ENCODE data around the gene EN1. TPM values are rescaled to one million over a fixed set of nuclear protein-coding genes. Genes with fewer than 3 reads are reported as not detected.

The EN1 gene
- total RNA-seq, 1 experiment from 2014 or later, result not detected

GRCh38 chr2:118805064-118805690 is 42.3 kb downstream of the EN1 start:
- TF ChIP-seq EGR1 (IDR thresholded peaks at IDR 0.05; ENCODE audit: low read depth), result no peak
- TF ChIP-seq, protein P1, sequence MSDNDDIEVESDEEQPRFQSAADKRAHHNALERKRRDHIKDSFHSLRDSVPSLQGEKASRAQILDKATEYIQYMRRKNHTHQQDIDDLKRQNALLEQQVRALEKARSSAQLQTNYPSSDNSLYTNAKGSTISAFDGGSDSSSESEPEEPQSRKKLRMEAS (IDR thresholded peaks at IDR 0.05), result no peak
- no peak for ATAC-seq
- BruUV-seq (replicated peaks), result no TSS peak
- ChIA-PET POLR2A (no interaction called here), RAD21 (ENCODE audit: low non-redundant PET in 1 of 2, low total read pairs in 2 of 2, uncharacterized antibody in 2 of 2, unreplicated experiment in 2 of 2) (no interaction called here), CTCF (no interaction called here)
- intact Hi-C loops (cut with micrococcal nuclease), result no loop called here
- no peak overlapping the region for H3K27ac ChIP-seq (ENCODE audit: low read depth, low read length)
- H3K27me3 ChIP-seq (ENCODE audit: insufficient read depth, low read length), result peaks cover 2% of the 10 kb centered on the region; the same call in 1 of the 2 replicates
- no peak overlapping the region for H3K4me2 ChIP-seq (ENCODE audit: low read length)
- no peak overlapping the region for H3K4me3 ChIP-seq (replicated peaks in 1 of 2; ENCODE audit: low read depth in 1 of 2, low read length in 2 of 2)
- no peaks in the 10 kb centered on the region for H3K79me2 ChIP-seq (ENCODE audit: insufficient read depth, low read length)
- no peaks in the 10 kb centered on the region for H3K9me3 ChIP-seq (ENCODE audit: control insufficient read depth in 1 of 2, insufficient read depth in 1 of 2, low read depth in 1 of 2, low read length in 2 of 2)
- DNase-seq (ENCODE audit: low read depth, low spot score), result no peak
- no peak overlapping the region for H3K9ac ChIP-seq (ENCODE audit: low read length)
- H3K9me2 ChIP-seq (ENCODE audit: insufficient read depth), result no peaks in the 10 kb centered on the region
- H2AFZ ChIP-seq (ENCODE audit: low read depth, low read length, poor library complexity, severe bottlenecking), result no peak overlapping the region
- no peaks in the 10 kb centered on the region for H4K20me1 ChIP-seq (ENCODE audit: insufficient read depth)
- H3K4me1 ChIP-seq (ENCODE audit: control insufficient read depth in 1 of 2, insufficient read depth in 2 of 2, low read length in 2 of 2), result no peaks in the 10 kb centered on the region
- no peaks in the 10 kb centered on the region for H3K36me3 ChIP-seq (ENCODE audit: control insufficient read depth in 1 of 2, insufficient read depth in 2 of 2, low read length in 2 of 2)

DNA sequence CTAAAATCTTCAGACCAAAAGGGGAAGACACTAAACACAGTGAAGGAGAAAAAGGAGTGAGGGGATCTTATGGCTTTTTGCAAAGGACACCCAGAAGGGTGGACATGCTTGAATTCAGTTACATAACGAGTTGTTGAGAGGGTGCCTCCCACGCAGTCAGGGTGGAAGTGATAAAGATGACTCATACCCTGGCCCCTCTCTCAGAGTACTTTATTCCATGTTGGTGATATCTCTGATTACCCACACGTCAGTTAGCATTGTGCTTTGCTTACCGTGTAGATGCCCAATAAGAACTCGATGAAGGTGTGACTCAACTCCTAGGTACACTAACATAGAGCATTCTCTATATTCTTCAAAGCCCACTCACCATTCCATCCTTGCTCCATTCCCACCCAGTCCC is 44.4 kb downstream of the EN1 start:
- CTCF ChIA-PET, result no interaction called here
- POLR2A ChIA-PET, result no interaction called here

More for the DNA sequence above, 44.4 kb downstream of the EN1 start:
- TF ChIP-seq ZNF274 (IDR thresholded peaks at IDR 0.05; ENCODE audit: low read depth, low read length) (no peak), YY1 (IDR thresholded peaks at IDR 0.05; ENCODE audit: extremely low read depth, insufficient replicate concordance, low read depth, low read length) (no peak), CBX3 (IDR thresholded peaks at IDR 0.05; ENCODE audit: low read depth) (no peak), ELF1 (IDR thresholded peaks at IDR 0.05; ENCODE audit: borderline replicate concordance, low read depth) (no peak), SRF (IDR thresholded peaks at IDR 0.05; ENCODE audit: low read depth) (no peak), EGR1 (IDR thresholded peaks at IDR 0.05; ENCODE audit: low read depth) (no peak), FOSL1 (IDR thresholded peaks at IDR 0.05; ENCODE audit: low read depth) (no peak), POLR2A (IDR thresholded peaks at IDR 0.05; ENCODE audit: borderline replicate concordance, extremely low read depth, insufficient read depth, insufficient read length) (no peak), ZFX (IDR thresholded peaks at IDR 0.05) (no peak)
- TF ChIP-seq, protein P1 (IDR thresholded peaks at IDR 0.05), result no peak
- TF ChIP-seq, protein P2, sequence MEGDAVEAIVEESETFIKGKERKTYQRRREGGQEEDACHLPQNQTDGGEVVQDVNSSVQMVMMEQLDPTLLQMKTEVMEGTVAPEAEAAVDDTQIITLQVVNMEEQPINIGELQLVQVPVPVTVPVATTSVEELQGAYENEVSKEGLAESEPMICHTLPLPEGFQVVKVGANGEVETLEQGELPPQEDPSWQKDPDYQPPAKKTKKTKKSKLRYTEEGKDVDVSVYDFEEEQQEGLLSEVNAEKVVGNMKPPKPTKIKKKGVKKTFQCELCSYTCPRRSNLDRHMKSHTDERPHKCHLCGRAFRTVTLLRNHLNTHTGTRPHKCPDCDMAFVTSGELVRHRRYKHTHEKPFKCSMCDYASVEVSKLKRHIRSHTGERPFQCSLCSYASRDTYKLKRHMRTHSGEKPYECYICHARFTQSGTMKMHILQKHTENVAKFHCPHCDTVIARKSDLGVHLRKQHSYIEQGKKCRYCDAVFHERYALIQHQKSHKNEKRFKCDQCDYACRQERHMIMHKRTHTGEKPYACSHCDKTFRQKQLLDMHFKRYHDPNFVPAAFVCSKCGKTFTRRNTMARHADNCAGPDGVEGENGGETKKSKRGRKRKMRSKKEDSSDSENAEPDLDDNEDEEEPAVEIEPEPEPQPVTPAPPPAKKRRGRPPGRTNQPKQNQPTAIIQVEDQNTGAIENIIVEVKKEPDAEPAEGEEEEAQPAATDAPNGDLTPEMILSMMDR (IDR thresholded peaks at IDR 0.05 in 2 of 3, conservative IDR thresholded peaks at IDR 0.05 in 1 of 3; ENCODE audit: borderline replicate concordance in 1 of 3, insufficient read depth in 1 of 3, low read depth in 2 of 3, low read length in 2 of 3), result no peak
- Histone ChIP-seq H3K36me3 (ENCODE audit: control insufficient read depth in 1 of 2, insufficient read depth in 2 of 2, low read length in 2 of 2) (no peaks in the 10 kb centered on the region), H2AFZ (ENCODE audit: low read depth, low read length, poor library complexity, severe bottlenecking) (no peak overlapping the region), H3K9me2 (ENCODE audit: insufficient read depth) (no peaks in the 10 kb centered on the region), H3K79me2 (ENCODE audit: insufficient read depth, low read length) (no peaks in the 10 kb centered on the region), H3K27me3 (ENCODE audit: insufficient read depth, low read length) (peaks cover 8% of the 10 kb centered on the region; the same call in 1 of the 2 replicates), H3K9me3 (ENCODE audit: control insufficient read depth in 1 of 2, insufficient read depth in 1 of 2, low read depth in 1 of 2, low read length in 2 of 2) (no peaks in the 10 kb centered on the region), H3K4me2 (ENCODE audit: low read length) (no peak overlapping the region), H3K9ac (ENCODE audit: low read length) (no peak overlapping the region), H4K20me1 (ENCODE audit: insufficient read depth) (no peaks in the 10 kb centered on the region), H3K27ac (ENCODE audit: low read depth, low read length) (no peak overlapping the region), H3K4me3 (replicated peaks in 1 of 2; ENCODE audit: low read depth in 1 of 2, low read length in 2 of 2) (no peak overlapping the region), H3K4me1 (ENCODE audit: control insufficient read depth in 1 of 2, insufficient read depth in 2 of 2, low read length in 2 of 2) (no peaks in the 10 kb centered on the region)
- DNase-seq (ENCODE audit: low read depth, low spot score) (no peak), ATAC-seq (no peak)
- BruUV-seq (replicated peaks), result no TSS peak
- intact Hi-C loops (cut with micrococcal nuclease), result no loop called here
- RAD21 ChIA-PET (ENCODE audit: low non-redundant PET in 1 of 2, low total read pairs in 2 of 2, uncharacterized antibody in 2 of 2, unreplicated experiment in 2 of 2), result no interaction called here
